CD4-positive, alpha-beta T cell treated with Interleukin-2 at 100 ng/mL for 4 hours (primary cell): ENCODE results near the gene TSC1.
"Not testable (repeated sequence)": the region's sequence is repeated elsewhere in the genome, so short reads cannot be mapped to it uniquely, and the experiment has no call there.

Experiments used
- DNase-seq: peaks from one replicate; pipeline ENCODE4 v3.0.0-alpha.2; 2020; ENCODE audit warnings: low spot score

TSC1 gene

GRCh38 chr9:132976571-132976970 lies 32.2 kb upstream of the TSC1 start:
- DNase-seq, result no peak

GRCh38 chr9:132975961-132976360 lies 31.5 kb upstream of the TSC1 start:
- no peak for DNase-seq

GRCh38 chr9:132973713-132974112 lies 29.3 kb upstream of the TSC1 start:
- no peak for DNase-seq

GRCh38 chr9:132973166-132973565 lies 28.8 kb upstream of the TSC1 start:
- no peak for DNase-seq

GRCh38 chr9:132970324-132971062 lies 26.1 kb upstream of the TSC1 start:
- DNase-seq, result no peak

GRCh38 chr9:132969783-132970182 lies 25.4 kb upstream of the TSC1 start:
- DNase-seq, result no peak

GRCh38 chr9:132967908-132968307 lies 23.5 kb upstream of the TSC1 start:
- DNase-seq, result not testable (repeated sequence)

GRCh38 chr9:132965478-132965877 lies 21.1 kb upstream of the TSC1 start:
- no peak for DNase-seq

GRCh38 chr9:132961002-132961401 lies 16.6 kb upstream of the TSC1 start:
- no peak for DNase-seq

GRCh38 chr9:132957805-132958204 lies 13.4 kb upstream of the TSC1 start:
- no peak for DNase-seq

- no peak for DNase-seq
Measured at GRCh38 chr9:132955768-132956167, 11.4 kb upstream of the TSC1 start.

GRCh38 chr9:132955123-132955522 lies 10.7 kb upstream of the TSC1 start:
- DNase-seq, result no peak

- DNase-seq, result no peak
Measured at GRCh38 chr9:132949709-132950108, 5.3 kb upstream of the TSC1 start.

- DNase-seq, result no peak
Measured at GRCh38 chr9:132948482-132949050, 4.2 kb upstream of the TSC1 start.

GRCh38 chr9:132947756-132948155 lies 3.3 kb upstream of the TSC1 start:
- DNase-seq, result no peak

GRCh38 chr9:132946631-132947295 lies 2.3 kb upstream of the TSC1 start:
- no peak for DNase-seq

GRCh38 chr9:132946211-132946610 lies 1.8 kb upstream of the TSC1 start:
- DNase-seq, result no peak

GRCh38 chr9:132945186-132946130 lies 1.0 kb upstream of the TSC1 start:
- DNase-seq, result no peak

GRCh38 chr9:132943651-132944293 lies 644 bp downstream of the TSC1 start:
- DNase-seq, result no peak

GRCh38 chr9:132942541-132943182 lies 1.8 kb downstream of the TSC1 start:
- DNase-seq, result no peak

- DNase-seq, result no peak
Measured at GRCh38 chr9:132939169-132939568, 5.2 kb downstream of the TSC1 start.
